Sigmoid colon (tissue), 7 donors: ENCODE measurements around the gene EXOC3L1. TPM values are rescaled to one million over a fixed set of nuclear protein-coding genes. Genes with fewer than 3 reads are reported as not detected.

ENCODE experiments used
- DNase-seq: peaks from one replicate; pipeline ENCODE4 v3.0.0-alpha.2; 2019
- H3K27ac ChIP-seq, 4 donors: fragments of 200-600 bp; sonication (generic); one replicate each; pipeline ENCODE4 v1.5.1; 2016 to 2019; ENCODE audit warnings: mild to moderate bottlenecking in 1 of 4
- H3K27me3 ChIP-seq, 3 donors: fragments of 200-600 bp; sonication (generic); one replicate each; pipeline ENCODE4 v1.5.1; 2019; ENCODE audit warnings: mild to moderate bottlenecking in 1 of 3
- H3K36me3 ChIP-seq, 4 donors: fragments of 200-600 bp; sonication (generic); one replicate each; pipeline ENCODE4 v1.5.1; 2016 to 2019
- H3K4me1 ChIP-seq, 4 donors: fragments of 200-600 bp; sonication (generic); one replicate each; pipeline ENCODE4 v1.5.1; 2017 to 2019
- H3K4me3 ChIP-seq, 4 donors: fragments of 200-600 bp; sonication (generic); one replicate each; pipeline ENCODE4 v1.5.1; 2017 to 2019; ENCODE audit warnings: mild to moderate bottlenecking in 2 of 4, moderate library complexity in 1 of 4
- H3K9me3 ChIP-seq, 4 donors: fragments of 200-600 bp in 3 of 4; sonication (generic) in 3 of 4; one replicate each; pipeline versions ENCODE4 v1.5.1 to v1.6.1; 2013 to 2019
- EP300 ChIP-seq, 4 donors: sonication (generic); formaldehyde crosslinking; IDR thresholded peaks; one replicate each; pipeline ENCODE4 v1.6.1; 2017; ENCODE audit warnings: antibody characterized with exemption in 4 of 4
- POLR2A ChIP-seq, 2 donors: fragments of 450-650 bp; IDR thresholded peaks; one replicate each; pipeline ENCODE4 v1.6.1; 2016; ENCODE audit warnings: antibody characterized with exemption in 2 of 2, mild to moderate bottlenecking in 2 of 2, moderate library complexity in 2 of 2
- POLR2AphosphoS5 ChIP-seq, 4 donors: sonication (generic); formaldehyde crosslinking; IDR thresholded peaks; one replicate each; pipeline ENCODE4 v1.6.1; 2017; ENCODE audit warnings: antibody characterized with exemption in 4 of 4
- WGBS, 2 donors: extraction: QIAGEN DNeasy Blood & Tissue Kit; methylation state at CpG; one replicate each; pipeline ENCODE4 v1.1.7; 2013; 5-methylcytosine and 5-hydroxymethylcytosine counted together
- intact Hi-C: fragments of 100-400 bp; cut with DNase I; formaldehyde crosslinking; loops from one replicate; pipeline ENCODE4 v1.15.1; 2023
- polyA plus RNA-seq, 3 donors: library from polyadenylated mRNA; stranded (reverse); fragments of 200-250 nt; gene quantifications; one replicate each; pipeline ENCODE4 v1.2.3, GENCODE V29; 2013
- total RNA-seq, 4 donors: library from RNA; depleted of rRNA; stranded (reverse); fragments of >200 nt; gene quantifications; one replicate each; pipeline ENCODE4 v1.1.0, GENCODE V29; 2016
- TF ChIP-seq, protein P1 (sequence below), 4 experiments: fragments of 450-650 bp in 3 of 4; fragments of 200-600 bp in 1 of 4; IDR thresholded peaks; one replicate each; pipeline ENCODE4 v1.5.1; 2016 to 2019; ENCODE audit warnings: antibody characterized with exemption in 4 of 4, mild to moderate bottlenecking in 3 of 4, moderate library complexity in 2 of 4
- donor health status: healthy with polysubstance abuse.
- donor health status: Bipolar disorder and iron deficiency.
- donor health status: healthy.

The EXOC3L1 gene
- total and polyA plus RNA-seq, 7 donors, result 1.1 to 8.4 (median 2.5) TPM

DNA sequence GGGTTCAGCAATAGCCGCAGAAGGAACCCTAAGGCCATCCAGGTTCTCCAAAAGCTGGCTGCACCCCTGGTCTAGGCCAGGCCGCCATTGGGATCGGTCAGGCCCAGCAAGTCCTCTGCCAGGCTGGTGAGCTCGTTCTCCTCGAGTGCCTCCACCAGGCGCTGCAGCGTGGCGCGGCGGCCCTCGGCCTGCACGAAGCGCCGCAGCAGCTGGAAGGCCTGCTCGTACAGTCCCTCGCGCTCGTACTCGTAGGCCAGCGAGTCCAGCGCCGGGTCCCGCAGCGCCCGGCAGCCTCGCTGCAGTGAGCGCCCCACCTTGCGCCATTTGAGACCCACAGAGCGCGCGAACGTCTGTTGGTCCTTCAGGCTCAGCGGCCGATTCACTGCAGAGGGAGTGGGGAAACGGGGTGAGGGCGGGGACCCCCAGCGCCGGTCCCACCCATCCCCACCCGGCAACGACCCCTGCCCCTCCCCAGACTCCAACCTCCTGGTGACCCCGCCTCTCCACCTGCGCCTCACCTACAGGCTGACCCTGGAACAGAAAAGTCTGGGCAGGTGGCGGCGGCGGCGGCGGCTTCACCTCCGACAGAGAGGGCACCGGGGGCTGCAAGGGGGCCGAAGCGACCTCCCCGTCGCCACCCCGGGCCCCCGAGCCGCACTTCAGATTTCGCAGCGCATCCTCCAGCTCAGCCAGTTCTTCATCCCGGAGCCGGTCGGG lies 35.2 kb downstream of the EXOC3L1 start:
- Histone ChIP-seq H3K27me3 (peaks cover 0 to 26% (median 20%) of the 10 kb centered on the region in 3 donors), H3K4me1 (peaks cover 0 to 48% (median 42%) of the 10 kb centered on the region in 4 donors), H3K27ac (no peak overlapping the region), H3K9me3 (no peaks in the 10 kb centered on the region), H3K4me3 (peak overlapping the region in 1 of 4 donors; percentile 20), H3K36me3 (no peaks in the 10 kb centered on the region)
- DNase-seq, result no peak
- 40 to 55% methylated on average over 61 of the region's 61 CpGs for WGBS, 2 donors
- intact Hi-C loops, result loop anchor here (1.0 to 10.0 kb wide), 4 partner anchors 31 to 260 kb away; no protein-coding TSS in a partner anchor
- TF ChIP-seq EP300 (IDR thresholded peaks at IDR 0.05), result no peak
- TF ChIP-seq, protein P1, sequence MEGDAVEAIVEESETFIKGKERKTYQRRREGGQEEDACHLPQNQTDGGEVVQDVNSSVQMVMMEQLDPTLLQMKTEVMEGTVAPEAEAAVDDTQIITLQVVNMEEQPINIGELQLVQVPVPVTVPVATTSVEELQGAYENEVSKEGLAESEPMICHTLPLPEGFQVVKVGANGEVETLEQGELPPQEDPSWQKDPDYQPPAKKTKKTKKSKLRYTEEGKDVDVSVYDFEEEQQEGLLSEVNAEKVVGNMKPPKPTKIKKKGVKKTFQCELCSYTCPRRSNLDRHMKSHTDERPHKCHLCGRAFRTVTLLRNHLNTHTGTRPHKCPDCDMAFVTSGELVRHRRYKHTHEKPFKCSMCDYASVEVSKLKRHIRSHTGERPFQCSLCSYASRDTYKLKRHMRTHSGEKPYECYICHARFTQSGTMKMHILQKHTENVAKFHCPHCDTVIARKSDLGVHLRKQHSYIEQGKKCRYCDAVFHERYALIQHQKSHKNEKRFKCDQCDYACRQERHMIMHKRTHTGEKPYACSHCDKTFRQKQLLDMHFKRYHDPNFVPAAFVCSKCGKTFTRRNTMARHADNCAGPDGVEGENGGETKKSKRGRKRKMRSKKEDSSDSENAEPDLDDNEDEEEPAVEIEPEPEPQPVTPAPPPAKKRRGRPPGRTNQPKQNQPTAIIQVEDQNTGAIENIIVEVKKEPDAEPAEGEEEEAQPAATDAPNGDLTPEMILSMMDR (IDR thresholded peaks at IDR 0.05), result no peak
- no peak for TF ChIP-seq POLR2A (IDR thresholded peaks at IDR 0.05)
- TF ChIP-seq POLR2AphosphoS5 (IDR thresholded peaks at IDR 0.05), result no peak

DNA sequence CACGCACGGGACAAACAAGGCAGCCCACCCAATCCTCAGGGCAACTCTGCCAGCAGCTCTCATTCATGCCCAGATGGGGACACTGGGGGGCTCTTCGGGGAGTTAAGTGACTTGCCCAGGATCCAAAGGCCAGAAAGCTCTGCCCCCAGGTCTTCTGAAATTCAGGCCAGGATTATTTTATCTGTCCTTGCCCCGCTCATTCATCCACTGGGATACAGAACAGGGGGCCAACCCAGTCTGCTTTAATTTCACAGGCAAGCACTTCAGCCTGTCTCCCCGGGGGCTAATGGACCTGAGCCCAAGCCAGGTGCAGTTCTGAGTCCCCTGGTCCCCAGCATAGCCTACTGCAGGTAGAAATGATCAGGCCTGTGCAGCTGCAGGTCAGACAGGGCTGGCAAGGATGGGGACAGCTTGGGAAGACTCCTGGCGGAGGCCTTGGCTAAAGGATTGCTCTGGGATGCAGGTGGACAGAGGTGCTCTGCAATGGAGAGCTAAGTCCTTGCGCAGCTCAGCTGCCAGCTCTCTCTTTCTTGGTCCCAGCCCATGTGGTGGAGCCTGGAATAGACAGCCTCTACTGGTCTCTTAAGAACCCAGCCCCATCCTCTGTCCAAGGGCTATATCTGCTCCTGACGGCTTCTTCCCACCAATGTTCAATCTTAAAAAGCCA lies 38.4 kb downstream of the EXOC3L1 start:
- H3K4me3 ChIP-seq, result peak overlapping the region in 3 of 4 donors; percentile 55 to 77 (median 72)
- peak overlapping the region; percentile 81 to 96 (median 90) for H3K27ac ChIP-seq
- peaks cover 0 to 42% (median 35%) of the 10 kb centered on the region in 4 donors for H3K4me1 ChIP-seq
- H3K36me3 ChIP-seq, result peaks cover 0 to 25% (median 7%) of the 10 kb centered on the region in 4 donors
- whole genome bisulfite sequencing, 2 donors, result 43 to 62% methylated on average over 8 of the region's 8 CpGs
- H3K9me3 ChIP-seq, result no peaks in the 10 kb centered on the region
- no peak for DNase-seq
- intact Hi-C loops, result loop anchor here (10.0 kb wide), 1 partner anchor 257 kb away; no protein-coding TSS in a partner anchor
- peaks cover 0 to 29% (median 23%) of the 10 kb centered on the region in 3 donors for H3K27me3 ChIP-seq
- TF ChIP-seq POLR2A (IDR thresholded peaks at IDR 0.05), result no peak
- no peak for TF ChIP-seq POLR2AphosphoS5 (IDR thresholded peaks at IDR 0.05)
- TF ChIP-seq EP300 (IDR thresholded peaks at IDR 0.05), result no peak
- TF ChIP-seq, protein P1 (IDR thresholded peaks at IDR 0.05), result no peak

DNA sequence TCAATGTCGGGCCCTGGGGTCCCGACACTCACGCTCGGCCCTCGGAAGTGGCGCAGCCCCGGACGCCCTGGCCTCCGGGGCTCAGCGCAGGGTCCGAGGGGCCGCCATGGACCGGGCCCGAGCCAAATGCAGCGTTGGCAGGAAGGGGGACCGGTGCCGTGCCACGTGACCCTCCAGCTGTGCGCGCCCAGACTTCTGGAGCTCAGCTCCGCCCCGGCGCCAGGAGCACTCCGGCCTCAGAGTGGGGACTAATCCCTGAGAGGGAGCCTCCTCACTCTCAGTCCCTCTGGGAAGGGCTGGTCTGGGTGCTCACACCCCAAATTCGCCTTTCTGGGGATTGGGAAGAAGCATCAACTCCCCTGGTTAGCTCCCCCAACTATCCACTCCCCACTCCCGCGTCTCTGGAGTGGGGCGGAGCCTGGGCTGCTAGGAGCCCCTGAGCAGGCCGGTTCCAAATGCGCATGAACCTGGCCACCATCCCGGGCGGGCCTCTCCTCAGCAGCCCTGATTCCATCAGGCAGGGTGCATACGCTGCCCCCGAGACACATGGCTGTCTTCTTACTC lies 39.0 kb downstream of the EXOC3L1 start, which contains the start of gene B3GNT9:
Gene B3GNT9 (minus strand): TSS at position 166 of the 564 bp plus-strand sequence. CDS start 513 bp downstream, outside the sequence.
- peak in 3 of 4 donors; percentile 12 to 46 (median 42) for TF ChIP-seq POLR2AphosphoS5 (IDR thresholded peaks at IDR 0.05)
- TF ChIP-seq, protein P1 (IDR thresholded peaks at IDR 0.05), result no peak
- H3K4me1 ChIP-seq, result peaks cover 0 to 41% (median 35%) of the 10 kb centered on the region in 4 donors
- DNase-seq, result peak; percentile 91
- H3K9me3 ChIP-seq, result no peaks in the 10 kb centered on the region
- intact Hi-C loops, result loop anchor here (10.0 kb wide), 1 partner anchor 256 kb away; no protein-coding TSS in a partner anchor
- 1 to 3% methylated on average over 34 of the region's 34 CpGs for WGBS, 2 donors
- H3K36me3 ChIP-seq, result peaks cover 5 to 31% (median 9%) of the 10 kb centered on the region in 4 donors
- H3K4me3 ChIP-seq, result peak within 1 kb of the TSS; percentile 52 to 77 (median 64)
- peaks cover 0 to 29% (median 23%) of the 10 kb centered on the region in 3 donors for H3K27me3 ChIP-seq
- H3K27ac ChIP-seq, result peak within 1 kb of the TSS; percentile 81 to 96 (median 90)

DNA sequence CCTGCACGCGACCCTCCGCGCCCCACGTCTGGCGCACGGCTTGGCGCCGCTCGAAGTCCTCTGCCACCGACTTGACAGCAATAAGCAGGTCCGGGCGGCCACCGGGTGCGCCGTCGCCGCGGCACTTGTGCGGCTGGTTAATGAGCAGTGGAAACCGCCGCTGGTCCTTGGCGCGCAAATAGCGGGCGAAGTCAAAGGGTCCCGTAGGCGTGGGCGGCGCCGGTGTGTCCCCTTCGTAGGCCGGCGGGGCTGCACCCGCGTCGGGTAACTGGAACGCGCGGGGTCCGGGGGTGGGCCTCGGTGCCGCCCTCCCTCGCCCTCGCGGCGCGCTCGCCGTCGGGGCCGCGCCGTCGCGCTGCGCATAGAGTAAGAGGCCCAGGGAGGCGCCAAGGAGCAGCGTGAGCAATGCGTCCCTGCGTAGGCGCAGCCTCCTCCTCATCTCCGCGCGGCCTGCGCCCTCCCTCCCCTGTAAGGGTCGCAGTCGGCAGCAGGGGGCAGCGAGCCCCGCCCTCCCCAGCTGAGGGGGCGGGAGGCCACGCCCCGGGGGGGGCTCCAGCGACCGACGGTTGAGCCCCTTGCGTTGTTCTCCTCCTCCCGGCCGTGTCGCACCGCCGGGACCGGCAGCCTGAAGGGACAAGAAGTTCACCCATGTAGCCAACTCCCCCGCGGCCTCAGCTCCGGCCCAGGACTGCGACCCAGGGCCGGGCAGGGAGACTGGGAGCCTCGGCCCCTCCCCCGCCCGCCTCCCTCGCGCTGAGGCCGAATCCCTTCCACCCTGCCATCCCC lies 39.7 kb downstream of the EXOC3L1 start:
- Histone ChIP-seq H3K27me3 (peaks cover 0 to 23% (median 23%) of the 10 kb centered on the region in 3 donors), H3K27ac (peak overlapping the region; percentile 81 to 96 (median 90)), H3K4me1 (peaks cover 0 to 35% (median 30%) of the 10 kb centered on the region in 4 donors), H3K36me3 (peaks cover 10 to 38% (median 15%) of the 10 kb centered on the region in 4 donors), H3K9me3 (no peaks in the 10 kb centered on the region), H3K4me3 (peak overlapping the region; percentile 52 to 77 (median 64))
- intact Hi-C loops, result loop anchor here (10.0 kb wide), 1 partner anchor 255 kb away; no protein-coding TSS in a partner anchor
- TF ChIP-seq, protein P1 (IDR thresholded peaks at IDR 0.05), result no peak
- TF ChIP-seq EP300 (IDR thresholded peaks at IDR 0.05), result no peak
- no peak for TF ChIP-seq POLR2AphosphoS5 (IDR thresholded peaks at IDR 0.05)
- TF ChIP-seq POLR2A (IDR thresholded peaks at IDR 0.05), result no peak
- peak; percentile 78 for DNase-seq
- 5% methylated on average over 94 of the region's 94 CpGs for WGBS, 2 donors
